Bronchus fibroblast of lung (primary cell): Measurements from ENCODE around the gene P4HTM. TPM values are rescaled to one million over a fixed set of nuclear protein-coding genes. Genes with fewer than 3 reads are reported as not detected.

Source experiments
- total RNA-seq: library from RNA; depleted of rRNA; stranded (reverse); fragments of >200 nt; gene quantifications from 2 replicates; pipeline ENCODE4 v1.2.3, GENCODE V29; 2015

The P4HTM gene
- 20.5 and 22.4 TPM in 2 replicates for total RNA-seq

GRCh38 chr3:48989796-48990635, at the start of gene P4HTM:
P4HTM (plus strand) TSS chr3:48990241; CDS start chr3:48990257, 16 bp downstream.

GRCh38 chr3:49007068-49007770, 17.2 kb downstream of the P4HTM start, which contains the start of gene WDR6:
WDR6 (plus strand) TSS chr3:49007391; CDS start chr3:49007432, 41 bp downstream.

GRCh38 chr3:49017971-49018706, 28.1 kb downstream of the P4HTM start, which contains the start of gene DALRD3:
DALRD3 (minus strand) TSS chr3:49018580; CDS start chr3:49018564, 16 bp downstream.

GRCh38 chr3:49021813-49022687, 32.0 kb downstream of the P4HTM start, which contains the start of gene NDUFAF3:
NDUFAF3 (plus strand) TSS chr3:49022121; CDS start chr3:49022145, 24 bp downstream.

GRCh38 chr3:49028673-49029562, 38.9 kb downstream of the P4HTM start, which contains the start of gene IMPDH2:
IMPDH2 (minus strand) TSS chr3:49029398; CDS start chr3:49029350, 48 bp downstream.

Other genes with a start within 250 kb of the P4HTM start
- 18.7 and 20.1 TPM in 2 replicates for gene PRKAR2A, start 142.4 kb upstream of the P4HTM start, total RNA-seq
- 9.2 and 9.8 TPM in 2 replicates for gene SLC25A20, start 91.4 kb upstream of the P4HTM start, total RNA-seq
- gene ARIH2, start 71.4 kb upstream of the P4HTM start, total RNA-seq = 55.2 and 64.1 TPM in 2 replicates
- 79.7 and 80.7 TPM in 2 replicates for gene WDR6, start 17.1 kb downstream of the P4HTM start, total RNA-seq
- gene DALRD3, start 28.3 kb downstream of the P4HTM start, total RNA-seq = 59.5 and 60.0 TPM in 2 replicates
- 206 and 207 TPM in 2 replicates for gene NDUFAF3, start 31.9 kb downstream of the P4HTM start, total RNA-seq
- 314 and 337 TPM in 2 replicates for gene IMPDH2, start 39.2 kb downstream of the P4HTM start, total RNA-seq
- 53.5 and 72.1 TPM in 2 replicates for gene QRICH1, start 103.8 kb downstream of the P4HTM start, total RNA-seq
- gene QARS1, start 114.5 kb downstream of the P4HTM start, total RNA-seq = 364 and 369 TPM in 2 replicates
- gene USP19, start 130.6 kb downstream of the P4HTM start, total RNA-seq = 41.2 and 43.2 TPM in 2 replicates
- 215 and 282 TPM in 2 replicates for gene LAMB2, start 142.8 kb downstream of the P4HTM start, total RNA-seq
- 32.3 and 37.7 TPM in 2 replicates for gene CCDC71, start 176.1 kb downstream of the P4HTM start, total RNA-seq
- gene KLHDC8B, start 181.4 kb downstream of the P4HTM start, total RNA-seq = 13.4 and 14.1 TPM in 2 replicates